Stimulated activated CD4-positive, alpha-beta T cell treated with anti-CD3 and anti-CD28 coated beads, Interleukin-12 subunit alpha, Interleukin-12 subunit beta, amount 100 ng/mL, for 4 hours (primary cell): ENCODE data around the gene SLC36A4.
"Not testable (repeated sequence)": the region's sequence is repeated elsewhere in the genome, so short reads cannot be mapped to it uniquely, and the experiment has no call there.

Experiments used
- DNase-seq: peaks from one replicate; pipeline ENCODE4 v3.0.0-alpha.2; 2020

The SLC36A4 gene

GRCh38 chr11:93197380-93198214 lies at the start of gene SLC36A4:
Gene SLC36A4 (minus strand): TSS chr11:93197991. CDS start chr11:93197832, 159 bp downstream.
- DNase-seq, result peak; percentile 80

- not testable (repeated sequence) for DNase-seq
Observed at GRCh38 chr11:93246790-93247189, 49.0 kb upstream of the SLC36A4 start.

GRCh38 chr11:93244018-93244417 lies 46.2 kb upstream of the SLC36A4 start:
- no peak for DNase-seq

DNA sequence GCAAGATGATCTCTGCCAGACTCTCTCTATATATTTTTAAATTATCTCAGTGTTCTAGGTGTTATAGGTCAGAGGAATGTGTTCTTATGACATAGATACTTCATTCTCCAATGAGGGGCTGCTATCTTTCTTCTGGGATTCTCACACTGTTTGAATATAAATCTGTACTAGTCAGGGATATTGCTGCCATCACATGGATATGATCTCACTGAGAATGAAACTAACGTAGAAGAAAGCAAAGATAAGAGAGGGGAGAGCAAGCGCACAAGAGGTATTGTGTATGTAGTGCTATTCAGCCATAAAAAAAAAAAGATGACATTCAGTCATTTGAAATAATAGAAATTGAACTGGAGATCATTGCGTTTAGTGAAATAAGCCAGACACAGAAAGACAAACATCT lies 42.2 kb upstream of the SLC36A4 start:
- no peak for DNase-seq

- DNase-seq, result no peak
Observed at GRCh38 chr11:93238956-93239355, 41.2 kb upstream of the SLC36A4 start.

DNA sequence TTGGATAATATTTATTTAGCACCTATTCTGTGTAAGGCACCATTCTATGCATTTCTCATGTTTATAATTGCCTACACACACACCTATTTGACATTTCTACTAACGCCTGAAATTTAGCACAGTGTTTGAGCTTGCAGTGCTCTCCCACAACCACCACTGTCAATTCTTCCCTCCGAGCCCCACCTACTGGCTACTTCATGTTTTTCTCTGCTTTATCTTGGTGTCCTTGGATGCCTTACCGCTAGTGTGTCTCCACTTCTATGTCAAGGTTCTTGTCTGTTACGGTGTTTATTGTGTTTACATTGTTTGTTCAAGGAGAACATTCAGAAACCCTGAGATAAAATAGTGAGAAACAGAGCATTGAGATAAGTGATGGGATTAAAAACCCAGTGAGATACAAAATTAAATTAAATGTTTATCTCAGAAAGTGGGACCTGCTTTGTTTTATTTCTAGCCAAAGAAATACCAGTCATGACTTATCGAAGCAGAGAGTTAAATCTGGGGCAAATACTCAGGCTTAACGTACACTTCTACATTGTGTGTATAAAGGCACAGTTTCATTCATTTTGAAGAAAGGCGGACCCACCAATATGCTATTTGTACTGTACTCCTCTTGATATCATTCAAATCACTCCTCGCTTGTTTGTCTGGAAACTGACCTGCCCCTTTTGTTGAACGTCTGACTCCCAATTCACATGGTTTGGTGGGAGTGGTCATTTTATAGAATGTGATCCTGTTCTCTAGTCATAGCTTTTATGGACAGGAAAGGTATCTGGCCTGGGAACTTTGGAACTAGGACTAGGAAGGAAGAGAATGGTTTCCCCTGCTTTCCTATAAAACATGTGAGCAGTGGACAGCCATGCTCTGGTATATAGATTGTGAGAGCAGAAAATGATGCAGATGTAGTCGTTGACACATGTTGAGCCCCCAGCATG lies 39.2 kb upstream of the SLC36A4 start:
- no peak for DNase-seq

DNA sequence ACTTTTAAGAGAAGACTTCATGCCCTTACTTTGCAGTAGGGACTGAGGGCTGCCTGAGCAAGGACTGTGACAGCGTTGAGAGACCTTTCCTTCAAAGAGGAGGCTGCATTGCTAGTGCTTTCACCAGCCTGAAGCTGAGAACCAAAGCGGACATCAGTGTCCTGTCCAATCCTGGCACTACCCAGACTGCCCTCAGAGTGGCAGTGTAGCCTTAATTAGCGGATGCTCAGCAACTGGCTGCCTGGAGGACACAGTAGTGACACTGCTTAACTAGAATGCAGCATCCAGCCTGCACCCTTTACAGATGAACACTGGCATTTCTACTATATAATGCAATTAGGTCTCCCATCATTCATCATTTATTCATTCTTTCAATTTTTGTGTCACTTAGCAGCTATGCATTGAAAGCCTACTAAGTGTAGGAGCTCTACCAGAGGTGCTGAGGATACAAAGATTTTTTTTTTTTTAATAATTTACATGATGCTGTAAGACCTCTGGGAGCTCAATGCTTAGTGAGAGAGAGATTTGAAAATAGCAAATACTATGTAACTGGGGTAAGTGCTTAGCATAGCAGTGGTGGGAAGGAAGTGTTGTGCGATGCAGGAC lies 36.9 kb upstream of the SLC36A4 start:
- DNase-seq, result peak; percentile 59

GRCh38 chr11:93229876-93230275 lies 32.1 kb upstream of the SLC36A4 start:
- no peak for DNase-seq

- DNase-seq, result no peak
Observed at GRCh38 chr11:93225662-93226061, 27.9 kb upstream of the SLC36A4 start.

GRCh38 chr11:93221539-93221938 lies 23.7 kb upstream of the SLC36A4 start:
- no peak for DNase-seq

DNA sequence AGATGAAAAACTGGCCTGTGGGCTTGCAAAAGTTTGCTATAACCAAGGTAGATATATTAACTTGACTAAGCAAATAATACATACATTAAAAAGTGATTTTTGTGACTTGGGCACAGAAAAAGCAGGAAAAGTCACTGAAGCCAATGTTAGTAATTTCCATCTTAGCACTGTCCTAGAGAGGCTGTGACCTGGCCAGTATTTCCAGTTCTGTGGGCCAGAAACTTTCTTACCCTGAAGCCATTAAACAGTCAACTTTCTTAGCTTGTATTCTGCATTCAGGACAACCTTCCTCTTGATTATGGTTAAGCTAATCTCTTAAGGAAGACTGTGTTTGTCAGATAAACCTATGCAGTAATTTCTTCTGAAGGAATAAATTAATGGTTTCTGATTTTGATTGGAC lies 22.3 kb upstream of the SLC36A4 start:
- no peak for DNase-seq

DNA sequence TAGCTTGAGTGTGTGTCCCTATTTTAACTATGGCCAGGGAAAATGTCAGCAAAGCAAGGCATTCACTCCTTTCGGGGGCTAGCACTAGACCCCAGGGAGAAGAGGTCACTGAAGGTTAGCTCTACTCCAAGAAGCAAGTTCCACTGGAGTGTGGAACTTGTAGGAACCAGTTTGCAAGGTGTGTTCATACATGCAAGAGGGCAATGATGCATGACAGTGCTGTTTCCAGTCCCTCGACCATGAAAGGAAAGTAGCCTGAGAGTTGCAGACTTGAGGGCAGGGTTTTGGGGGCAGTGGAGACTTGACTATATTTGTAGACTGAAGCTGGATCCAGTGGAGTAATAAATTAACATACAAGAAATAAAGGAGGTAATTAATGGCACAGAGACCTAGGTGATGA lies 21.6 kb upstream of the SLC36A4 start:
- no peak for DNase-seq

DNA sequence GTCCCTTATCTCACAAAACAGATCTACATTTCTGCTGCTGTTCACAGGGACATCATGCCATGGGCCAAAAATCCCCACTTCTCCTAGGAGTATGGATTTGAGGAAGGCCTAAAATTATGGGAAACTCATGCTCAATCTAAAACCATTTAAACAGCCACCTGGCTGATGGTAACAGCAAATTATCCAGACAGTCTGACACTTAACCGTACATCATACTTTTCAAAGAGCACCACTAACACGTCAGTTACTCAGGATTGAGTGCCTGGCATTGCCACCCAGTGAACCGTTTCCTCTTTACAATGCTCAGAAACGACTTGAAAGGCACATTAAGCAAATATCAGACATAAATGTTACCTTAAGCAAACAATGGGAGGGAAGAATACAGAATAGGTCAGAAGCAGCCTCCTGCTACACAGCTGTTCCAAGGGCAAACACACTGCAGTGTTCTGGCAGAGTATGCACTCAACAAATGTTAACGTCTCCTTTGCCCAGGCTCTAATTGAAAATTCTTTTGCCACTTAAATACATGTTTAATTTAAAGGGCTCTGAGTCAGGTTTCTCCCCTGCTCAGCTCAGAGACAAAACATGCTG lies 18.8 kb upstream of the SLC36A4 start:
- DNase-seq, result no peak

- no peak for DNase-seq
Observed at GRCh38 chr11:93213622-93214021, 15.8 kb upstream of the SLC36A4 start.

GRCh38 chr11:93212094-93212493 lies 14.3 kb upstream of the SLC36A4 start:
- DNase-seq, result no peak

- DNase-seq, result no peak
Observed at GRCh38 chr11:93209466-93209865, 11.7 kb upstream of the SLC36A4 start.

GRCh38 chr11:93208663-93209270 lies 11.0 kb upstream of the SLC36A4 start:
- DNase-seq, result no peak

DNA sequence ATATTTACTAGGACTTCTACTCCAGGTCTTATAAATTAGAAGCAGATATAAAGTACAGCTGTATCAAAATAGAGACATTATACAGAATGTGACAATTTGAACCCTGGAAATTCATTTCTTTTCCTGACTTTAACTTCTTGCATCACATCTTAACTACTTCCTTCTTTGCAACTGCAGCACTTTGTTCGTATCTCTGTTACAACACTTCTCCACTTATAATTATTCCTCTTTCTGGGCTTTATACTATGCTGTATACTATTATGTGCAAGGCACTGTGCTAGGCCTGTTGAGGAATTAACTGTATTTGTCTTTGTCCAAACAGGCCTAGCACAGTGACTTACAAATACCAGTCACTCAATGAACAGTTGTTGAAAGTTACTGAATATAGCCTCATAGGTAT lies 1.8 kb upstream of the SLC36A4 start:
- no peak for DNase-seq

DNA sequence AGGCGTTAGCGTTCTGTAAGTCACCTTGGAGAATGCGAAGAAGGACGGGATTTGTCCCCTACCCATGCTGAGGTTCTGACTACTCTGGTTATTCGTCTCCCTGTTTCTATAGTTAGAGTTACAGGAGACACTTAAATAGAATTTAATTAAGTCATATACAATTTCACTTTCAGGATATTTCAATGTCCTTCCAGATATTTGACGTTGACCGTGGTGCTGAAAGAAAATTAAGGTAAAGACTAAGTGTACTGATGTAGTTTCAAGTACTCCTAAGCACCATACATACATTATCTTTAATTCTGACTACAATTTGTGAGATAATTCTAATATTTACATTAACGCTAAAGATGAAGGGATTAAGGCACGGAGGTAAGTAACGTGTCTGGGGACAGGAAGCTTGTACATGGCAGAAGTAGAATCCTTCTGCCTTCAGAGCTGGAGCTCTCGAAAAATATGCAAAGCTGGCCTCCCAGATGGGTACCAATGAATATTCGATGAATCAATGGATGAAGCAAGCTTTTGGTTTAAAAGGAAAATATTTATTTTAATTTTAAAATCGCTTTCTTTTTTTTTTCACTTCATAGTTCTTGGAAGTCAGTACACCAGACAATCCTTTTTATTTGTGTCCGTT lies 539 bp upstream of the SLC36A4 start:
- no peak for DNase-seq

GRCh38 chr11:93196816-93197379 lies 893 bp downstream of the SLC36A4 start:
- no peak for DNase-seq

- no peak for DNase-seq
Observed at GRCh38 chr11:93194673-93195291, 3.0 kb downstream of the SLC36A4 start.
